Keratinocyte (primary cell): Measurements from ENCODE around the gene KANSL1. TPM values are rescaled to one million over a fixed set of nuclear protein-coding genes. Genes with fewer than 3 reads are reported as not detected.
A peak's percentile ranks its signal among the peaks of the same experiment; 100 is the strongest.
"Not testable (repeated sequence)": the region's sequence is repeated elsewhere in the genome, so short reads cannot be mapped to it uniquely, and the experiment has no call there.

Experiments used
- DNase-seq: peaks from one replicate; pipeline ENCODE4 v3.0.0-alpha.2; 2011; ENCODE audit warnings: low read depth, missing footprints, low spot score
- FAIRE-seq: peaks from 2 replicates; lab custom pipeline; 2011; peaks lifted over from hg19 to GRCh38; lab: Jason Lieb, UNC
- H2AFZ ChIP-seq: 2 replicates; pipeline ENCODE4 v1.6.0; 2012; ENCODE audit warnings: low read length, control low read depth, inconsistent platforms; ENCODE audit not compliant: control insufficient read depth
- H3K27ac ChIP-seq: 2 replicates; pipeline ENCODE4 v1.5.1; 2011; ENCODE audit warnings: low read length; ENCODE audit not compliant: control insufficient read depth, insufficient read depth
- H3K27me3 ChIP-seq: 3 replicates; pipeline ENCODE4 v1.6.0; 2011; ENCODE audit warnings: low read length; ENCODE audit not compliant: control insufficient read depth, insufficient read depth; ENCODE audit errors: extremely low read depth
- H3K36me3 ChIP-seq, 2 experiments: 2 replicates in 1 of 2; 3 replicates in 1 of 2; pipeline ENCODE4 v1.5.1; 2011; ENCODE audit warnings: low read length in 2 of 2, mild to moderate bottlenecking in 1 of 2; ENCODE audit not compliant: control insufficient read depth in 2 of 2, insufficient read depth in 2 of 2; ENCODE audit errors: extremely low read depth in 1 of 2
- H3K4me1 ChIP-seq: 3 replicates; pipeline ENCODE4 v1.5.1; 2011; ENCODE audit warnings: low read length; ENCODE audit not compliant: control insufficient read depth, insufficient read depth; ENCODE audit errors: extremely low read depth
- H3K4me2 ChIP-seq: 3 replicates; pipeline ENCODE4 v1.6.0; 2011; ENCODE audit warnings: low read depth, low read length; ENCODE audit not compliant: control insufficient read depth, insufficient read depth; ENCODE audit errors: extremely low read depth
- H3K4me3 ChIP-seq, 3 experiments: fragments of 200-600 bp in 1 of 3; sonication (generic) in 1 of 3; 2 replicates in 2 of 3; 3 replicates in 1 of 3; pipeline ENCODE4 v1.5.1; 2011 to 2016; ENCODE audit warnings: low read length in 3 of 3, mild to moderate bottlenecking in 3 of 3, control low read depth in 2 of 3, inconsistent platforms in 1 of 3, low read depth in 1 of 3, mixed read lengths in 1 of 3, mixed run types in 1 of 3, moderate library complexity in 1 of 3; ENCODE audit not compliant: control insufficient read depth in 2 of 3, insufficient read depth in 2 of 3; ENCODE audit errors: extremely low read depth in 1 of 3
- H3K79me2 ChIP-seq: 2 replicates; pipeline ENCODE4 v1.6.0; 2012; ENCODE audit warnings: low read length; ENCODE audit not compliant: control insufficient read depth, insufficient read depth
- H3K9ac ChIP-seq: 3 replicates; pipeline ENCODE4 v1.6.0; 2011; ENCODE audit warnings: low read length; ENCODE audit not compliant: control insufficient read depth, insufficient read depth; ENCODE audit errors: extremely low read depth
- H3K9me1 ChIP-seq: 3 replicates; pipeline ENCODE4 v1.6.0; 2011; ENCODE audit warnings: low read length; ENCODE audit not compliant: control insufficient read depth, insufficient read depth; ENCODE audit errors: extremely low read depth
- H3K9me3 ChIP-seq: 2 replicates; pipeline ENCODE4 v1.5.1; 2012; ENCODE audit warnings: low read depth, low read length; ENCODE audit not compliant: control insufficient read depth
- H4K20me1 ChIP-seq: 3 replicates; pipeline ENCODE4 v1.6.0; 2011; ENCODE audit warnings: low read length; ENCODE audit not compliant: control insufficient read depth, insufficient read depth; ENCODE audit errors: extremely low read depth
- CTCF ChIP-seq, 3 experiments: IDR thresholded peaks in 1 of 3; conservative IDR thresholded peaks in 1 of 3; optimal IDR thresholded peaks in 1 of 3; 2 replicates in 2 of 3; 3 replicates in 1 of 3; pipeline versions ENCODE3 to v1.5.1; 2011; ENCODE audit warnings: low read length in 3 of 3, mild to moderate bottlenecking in 3 of 3, moderate library complexity in 2 of 3, control low read depth in 1 of 3, inconsistent platforms in 1 of 3; ENCODE audit not compliant: insufficient read depth in 2 of 3; ENCODE audit errors: extremely low read depth in 1 of 3
- EZH2 ChIP-seq: IDR thresholded peaks from one replicate; pipeline ENCODE4 v1.6.1; 2012; ENCODE audit warnings: inconsistent platforms, mild to moderate bottlenecking, low read length, moderate library complexity
- dilution Hi-C: fragments of 300-500 bp; cut with MboI; formaldehyde crosslinking; loops from one replicate; pipeline ENCODE4 v1.7.0; 2020; ENCODE audit warnings: low sequenced_read_pairs; ENCODE audit not compliant: extremely low pct_ligation_motif_present
- polyA minus RNA-seq, 3 experiments: library from RNA; depleted of rRNA, polyadenylated mRNA; stranded (reverse); fragments of >200 nt; gene quantifications; 1 replicate in 1 of 3; 2 replicates in 1 of 3; 3 replicates in 1 of 3; pipeline ENCODE4 v1.2.3, GENCODE V29; 2011
- polyA plus RNA-seq, 5 experiments: library from polyadenylated mRNA; depleted of rRNA in 3 of 5; stranded (reverse) in 3 of 5; stranded (forward) in 1 of 5; unstranded in 1 of 5; fragments of >200 nt; gene quantifications; 1 replicate in 1 of 5; 2 replicates in 3 of 5; 3 replicates in 1 of 5; pipeline versions ENCODE4 v1.2.1 to v1.2.3, GENCODE V29; 2011 to 2012; ENCODE audit warnings: missing spikeins in 2 of 5, low read depth in 1 of 5, low replicate concordance in 1 of 5

KANSL1 gene, protein sequence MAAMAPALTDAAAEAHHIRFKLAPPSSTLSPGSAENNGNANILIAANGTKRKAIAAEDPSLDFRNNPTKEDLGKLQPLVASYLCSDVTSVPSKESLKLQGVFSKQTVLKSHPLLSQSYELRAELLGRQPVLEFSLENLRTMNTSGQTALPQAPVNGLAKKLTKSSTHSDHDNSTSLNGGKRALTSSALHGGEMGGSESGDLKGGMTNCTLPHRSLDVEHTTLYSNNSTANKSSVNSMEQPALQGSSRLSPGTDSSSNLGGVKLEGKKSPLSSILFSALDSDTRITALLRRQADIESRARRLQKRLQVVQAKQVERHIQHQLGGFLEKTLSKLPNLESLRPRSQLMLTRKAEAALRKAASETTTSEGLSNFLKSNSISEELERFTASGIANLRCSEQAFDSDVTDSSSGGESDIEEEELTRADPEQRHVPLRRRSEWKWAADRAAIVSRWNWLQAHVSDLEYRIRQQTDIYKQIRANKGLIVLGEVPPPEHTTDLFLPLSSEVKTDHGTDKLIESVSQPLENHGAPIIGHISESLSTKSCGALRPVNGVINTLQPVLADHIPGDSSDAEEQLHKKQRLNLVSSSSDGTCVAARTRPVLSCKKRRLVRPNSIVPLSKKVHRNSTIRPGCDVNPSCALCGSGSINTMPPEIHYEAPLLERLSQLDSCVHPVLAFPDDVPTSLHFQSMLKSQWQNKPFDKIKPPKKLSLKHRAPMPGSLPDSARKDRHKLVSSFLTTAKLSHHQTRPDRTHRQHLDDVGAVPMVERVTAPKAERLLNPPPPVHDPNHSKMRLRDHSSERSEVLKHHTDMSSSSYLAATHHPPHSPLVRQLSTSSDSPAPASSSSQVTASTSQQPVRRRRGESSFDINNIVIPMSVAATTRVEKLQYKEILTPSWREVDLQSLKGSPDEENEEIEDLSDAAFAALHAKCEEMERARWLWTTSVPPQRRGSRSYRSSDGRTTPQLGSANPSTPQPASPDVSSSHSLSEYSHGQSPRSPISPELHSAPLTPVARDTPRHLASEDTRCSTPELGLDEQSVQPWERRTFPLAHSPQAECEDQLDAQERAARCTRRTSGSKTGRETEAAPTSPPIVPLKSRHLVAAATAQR (N-terminal part only)
- polyA plus RNA-seq (10.2 to 17.6 TPM (median 13.7 TPM) in 3 replicates), polyA minus RNA-seq (34.9 to 104 TPM (median 73.7 TPM) in 3 replicates)
- 28.4 TPM for polyA plus RNA-seq (2011; ENCODE audit: low read depth)
- polyA plus RNA-seq (2011; cell fraction: cytosol; rRNA removed) = 10.7 and 18.2 TPM in 2 replicates
- 63.4 and 68.9 TPM in 2 replicates for polyA plus RNA-seq (2011; cell fraction: nucleus; rRNA removed)
- 12.8 and 26.5 TPM in 2 replicates for polyA plus RNA-seq (2012; ENCODE audit: low replicate concordance)
- polyA minus RNA-seq (2011; cell fraction: cytosol; rRNA and poly(A)+ RNA removed) = 44.5 TPM
- 91.0 and 157 TPM in 2 replicates for polyA minus RNA-seq (2011; cell fraction: nucleus; rRNA and poly(A)+ RNA removed)

GRCh38 chr17:46193151-46193625, at the start of gene KANSL1:
Gene KANSL1, minus strand, starts transcription at chr17:46193429. Its CDS starts 21,286 bp downstream, at chr17:46172143.
- H4K20me1 ChIP-seq = peaks cover 21% of the 10 kb centered on the region
- peak within 1 kb of the TSS; percentile 82 for H2AFZ ChIP-seq
- peak within 1 kb of the TSS; percentile 99 for H3K27ac ChIP-seq
- no peaks in the 10 kb centered on the region for H3K9me3 ChIP-seq
- H3K4me1 ChIP-seq = peaks cover 27% of the 10 kb centered on the region
- peak within 1 kb of the TSS; percentile 65 to 99 (median 98) for H3K4me3 ChIP-seq
- peaks cover 81% of the 10 kb centered on the region for H3K79me2 ChIP-seq
- DNase-seq (no peak), FAIRE-seq (no peak)
- dilution Hi-C loops = no loop called here
- H3K9me1 ChIP-seq = peaks cover 6% of the 10 kb centered on the region
- H3K4me2 ChIP-seq = peak within 1 kb of the TSS; percentile 98
- no peak for TF ChIP-seq EZH2
- TF ChIP-seq CTCF (optimal IDR thresholded peaks at IDR 0.05 in 1 of 3, IDR thresholded peaks at IDR 0.05 in 1 of 3, conservative IDR thresholded peaks at IDR 0.05 in 1 of 3; ENCODE audit: extremely low read depth in 1 of 3, insufficient read depth in 2 of 3, low read length in 3 of 3) = peak; percentile 37 to 76 (median 60)
- no peaks in the 10 kb centered on the region for H3K27me3 ChIP-seq
- peak within 1 kb of the TSS; percentile 99 for H3K9ac ChIP-seq
- peaks cover 3 to 9% of the 10 kb centered on the region in 2 experiments for H3K36me3 ChIP-seq

DNA sequence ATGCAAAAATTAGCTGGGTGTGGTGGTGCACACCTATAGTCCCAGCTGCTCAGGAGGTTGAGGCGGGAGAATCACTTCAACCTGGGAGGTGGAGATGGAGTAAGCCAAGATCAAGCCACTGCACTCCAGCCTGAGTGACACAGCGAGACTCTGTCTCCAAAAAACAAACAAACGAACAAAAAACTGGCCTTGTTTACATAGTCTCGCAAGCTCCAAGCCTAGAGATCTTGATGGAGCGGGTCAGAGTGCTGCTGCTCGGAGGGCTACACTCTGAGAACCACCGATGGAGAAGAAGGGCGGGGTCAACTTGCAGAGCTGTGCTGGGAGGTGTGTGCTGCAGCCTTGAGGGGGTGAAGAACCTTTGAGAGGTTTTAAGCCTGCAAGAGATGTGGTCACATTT, 38.1 kb upstream of the KANSL1 start:
- FAIRE-seq, H2AFZ ChIP-seq, DNase-seq, H4K20me1 ChIP-seq, H3K9me1 ChIP-seq, H3K9me3 ChIP-seq, H3K27ac ChIP-seq, H3K36me3 ChIP-seq, H3K4me2 ChIP-seq, H3K4me3 ChIP-seq, H3K79me2 ChIP-seq, dilution Hi-C loops, H3K9ac ChIP-seq, H3K4me1 ChIP-seq, H3K27me3 ChIP-seq: not testable (repeated sequence)

- H4K20me1 ChIP-seq, H3K9me3 ChIP-seq, H3K79me2 ChIP-seq, H3K36me3 ChIP-seq, H3K4me1 ChIP-seq, H3K9me1 ChIP-seq, H3K27me3 ChIP-seq, dilution Hi-C loops, H3K27ac ChIP-seq: not testable (repeated sequence)
- peak; percentile 79 for FAIRE-seq
- Histone ChIP-seq H2AFZ (peak overlapping the region; percentile 93), H3K4me3 (peak overlapping the region; percentile 45 to 65 (median 54)), H3K9ac (peak overlapping the region; percentile 50), H3K4me2 (peak overlapping the region; percentile 64)
- peak; percentile 48 for DNase-seq
These were observed 32.1 kb upstream of the KANSL1 start for GRCh38 chr17:46225274-46225794.
